B cell (primary cell): ENCODE measurements around the gene MYCBPAP. TPM values are rescaled to one million over a fixed set of nuclear protein-coding genes. Genes with fewer than 3 reads are reported as not detected.

Experiments used
- ATAC-seq: fragments of 200-7000 bp; cut with Tn5 transposase; one replicate; pipeline ENCODE4 v1.10.0; 2021; ENCODE audit warnings: low read depth, mild to moderate bottlenecking, moderate number of reproducible peaks, moderate library complexity
- CTCF ChIA-PET: fragments of 350-600 bp; sonication (Branson Sonifier 250); formaldehyde crosslinking; loops from one replicate; lab custom pipeline; 2021; ENCODE audit warnings: antibody characterized with exemption, inconsistent platforms; lab: Charles Lee
- POLR2A ChIA-PET: fragments of 350-600 bp; sonication (Branson Sonifier 250); formaldehyde crosslinking; loops from one replicate; lab custom pipeline; 2021; ENCODE audit warnings: antibody characterized with exemption; lab: Charles Lee
- DNase-seq: peaks from one replicate; pipeline ENCODE4 v3.0.0; 2013
- H2AFZ ChIP-seq: 2 replicates; pipeline ENCODE4 v1.6.1; 2012; ENCODE audit warnings: mild to moderate bottlenecking, low read depth, low read length; ENCODE audit not compliant: insufficient read depth, poor library complexity, severe bottlenecking
- H3K27ac ChIP-seq, 2 donors: 1 replicate in 1 of 2; 2 replicates in 1 of 2; pipeline ENCODE4 v1.5.1; 2012 to 2013; ENCODE audit warnings: low read length in 2 of 2, mild to moderate bottlenecking in 2 of 2, moderate library complexity in 1 of 2
- H3K27me3 ChIP-seq, 4 experiments: fragments of 200-600 bp in 1 of 4; sonication (generic) in 1 of 4; replicated peaks in 1 of 4; 1 replicate in 2 of 4; 2 replicates in 2 of 4; pipeline versions ENCODE4 v1.6.1 to v1.7.0; 2013 to 2016; ENCODE audit warnings: low read length in 3 of 4, mild to moderate bottlenecking in 2 of 4, mixed read lengths in 1 of 4, moderate library complexity in 1 of 4; ENCODE audit not compliant: insufficient read depth in 4 of 4, control insufficient read depth in 3 of 4; ENCODE audit errors: control extremely low read depth in 1 of 4
- H3K36me3 ChIP-seq, 2 experiments: replicated peaks in 1 of 2; 1 replicate in 1 of 2; 2 replicates in 1 of 2; pipeline versions ENCODE4 v1.6.1 to v1.7.1; 2013; ENCODE audit warnings: low read length in 1 of 2; ENCODE audit not compliant: insufficient read depth in 2 of 2, control insufficient read depth in 1 of 2; ENCODE audit errors: control extremely low read depth in 1 of 2, extremely low read depth in 1 of 2
- H3K4me1 ChIP-seq, 2 donors: fragments of 200-600 bp in 1 of 2; sonication (generic) in 1 of 2; 1 replicate in 1 of 2; 2 replicates in 1 of 2; pipeline versions ENCODE4 v1.5.1 to v1.6.1; 2013 to 2017; ENCODE audit warnings: low read length in 2 of 2; ENCODE audit not compliant: control insufficient read depth in 2 of 2, insufficient read depth in 2 of 2
- H3K4me2 ChIP-seq: replicated peaks from 2 replicates; pipeline ENCODE3; 2012; ENCODE audit warnings: mild to moderate bottlenecking, low read depth, low read length; ENCODE audit not compliant: poor library complexity, severe bottlenecking
- H3K4me3 ChIP-seq, 5 experiments: fragments of 200-600 bp in 1 of 5; sonication (generic) in 1 of 5; 1 replicate in 3 of 5; 2 replicates in 2 of 5; pipeline versions ENCODE4 v1.5.1 to v1.7.0; 2011 to 2016; ENCODE audit warnings: low read length in 4 of 5, mild to moderate bottlenecking in 4 of 5, low read depth in 2 of 5, control low read depth in 1 of 5, moderate library complexity in 1 of 5; ENCODE audit not compliant: insufficient read depth in 1 of 5; ENCODE audit errors: control extremely low read depth in 1 of 5, extremely low read depth in 1 of 5
- H3K79me2 ChIP-seq: fragments of 200-600 bp; sonication (generic); one replicate; pipeline ENCODE4 v1.6.0; 2016; ENCODE audit warnings: low read length; ENCODE audit not compliant: control insufficient read depth, insufficient read depth
- H3K9ac ChIP-seq: fragments of 200-600 bp; sonication (generic); 2 replicates; pipeline ENCODE4 v1.6.1; 2017; ENCODE audit warnings: mild to moderate bottlenecking, low read length, moderate library complexity
- H3K9me3 ChIP-seq, 3 donors: one replicate each; pipeline versions ENCODE4 v1.6.1 to v1.7.1; 2013; ENCODE audit warnings: low read length in 2 of 3; ENCODE audit not compliant: control insufficient read depth in 2 of 3, insufficient read depth in 1 of 3; ENCODE audit errors: control extremely low read depth in 1 of 3
- H4K20me1 ChIP-seq: 2 replicates; pipeline ENCODE4 v1.6.0; 2012; ENCODE audit warnings: mild to moderate bottlenecking, low read length; ENCODE audit not compliant: insufficient read depth, control insufficient read depth, poor library complexity, severe bottlenecking
- H3K27ac Mint-ChIP-seq: one replicate; pipeline ENCODE4 v1.8.0; 2021; ENCODE audit warnings: mixed read lengths
- H3K27me3 Mint-ChIP-seq: one replicate; pipeline ENCODE4 v1.8.0; 2021; ENCODE audit warnings: mixed read lengths
- H3K4me1 Mint-ChIP-seq: one replicate; pipeline ENCODE4 v1.8.0; 2021; ENCODE audit warnings: mixed read lengths
- H3K4me3 Mint-ChIP-seq: one replicate; pipeline ENCODE4 v1.8.0; 2021; ENCODE audit warnings: mixed read lengths
- H3K9me3 Mint-ChIP-seq: one replicate; pipeline ENCODE4 v1.8.0; 2022; ENCODE audit warnings: mixed read lengths; ENCODE audit not compliant: insufficient read depth
- CTCF ChIP-seq: fragments of 200-600 bp; IDR thresholded peaks from one replicate; pipeline ENCODE4 v1.8.0; 2022; ENCODE audit warnings: antibody characterized with exemption, mild to moderate bottlenecking
- EZH2 ChIP-seq: IDR thresholded peaks from 2 replicates; pipeline ENCODE4 v1.6.1; 2012; ENCODE audit warnings: borderline replicate concordance, low read depth, mild to moderate bottlenecking, moderate library complexity, low read length; ENCODE audit not compliant: insufficient read depth, poor library complexity, severe bottlenecking
- WGBS: methylation state at CpG from one replicate; pipeline ENCODE4 v1.1.5; 2013; ENCODE audit warnings: missing lambda C conversion rate; ENCODE audit not compliant: insufficient coverage; 5-methylcytosine and 5-hydroxymethylcytosine counted together
- intact Hi-C: fragments of 100-400 bp; cut with micrococcal nuclease; formaldehyde crosslinking; loops from one replicate; pipeline ENCODE4 v1.10.0; 2022
- polyA plus RNA-seq: library from polyadenylated mRNA; depleted of rRNA; stranded (reverse); fragments of >200 nt; gene quantifications from 2 replicates; pipeline ENCODE4 v1.2.3, GENCODE V29; 2012
- total RNA-seq, 2 donors: library from RNA; stranded (reverse); fragments of 120-200 nt in 1 of 2; gene quantifications; 1 replicate in 1 of 2; 2 replicates in 1 of 2; pipeline versions ENCODE4 v1.2.3 to v1.2.4, GENCODE V29; 2013 to 2022

Gene MYCBPAP
- total and polyA plus RNA-seq, 2 donors (not counting 1 experiment from before 2014, with no cell fraction given): 1.9 to 5.1 TPM

- Histone ChIP-seq H3K79me2 (no peaks in the 10 kb centered on the region), H3K4me3 (peak overlapping the region in 4 of 5 experiments; percentile 23 to 59 (median 38)), H3K9me3 (peaks cover 0 to 23% (median 0%) of the 10 kb centered on the region in 3 donors), H3K4me2 (peak overlapping the region; percentile 74), H3K36me3 (peaks cover 0 to 2% of the 10 kb centered on the region in 2 experiments), H3K27ac (no peak overlapping the region), H3K27me3 (peaks cover 0 to 29% (median 10%) of the 10 kb centered on the region in 4 experiments), H2AFZ (no peak overlapping the region), H3K4me1 (peaks cover 14 to 43% of the 10 kb centered on the region in 2 donors), H4K20me1 (no peaks in the 10 kb centered on the region), H3K9ac (peak overlapping the region; percentile 49)
- peak overlapping the region; percentile 41 for H3K4me3 Mint-ChIP-seq
- POLR2A ChIA-PET: no interaction called here
- DNase-seq: no peak
- H3K27ac Mint-ChIP-seq: no peak overlapping the region
- 4% methylated on average over 31 of the region's 37 CpGs for WGBS
- peaks cover 41% of the 10 kb centered on the region for H3K4me1 Mint-ChIP-seq
- no peaks in the 10 kb centered on the region for H3K9me3 Mint-ChIP-seq
- no peak for ATAC-seq
- H3K27me3 Mint-ChIP-seq: peaks cover 5% of the 10 kb centered on the region
- intact Hi-C loops: no loop called here
- TF ChIP-seq EZH2 (no peak), CTCF (no peak)
- CTCF ChIA-PET: interaction anchor here (3.2 kb wide), 1 partner anchor 72 kb away, joined by 13 read pairs; the partner anchor contains the start of gene LRRC59
Observed at GRCh38 chr17:50469208-50469605, 39.0 kb upstream of the MYCBPAP start.

GRCh38 chr17:50469671-50470305, 38.5 kb upstream of the MYCBPAP start:
- peak overlapping the region; percentile 41 for H3K4me3 Mint-ChIP-seq
- H3K9me3 Mint-ChIP-seq: no peaks in the 10 kb centered on the region
- H3K27me3 ChIP-seq: peaks cover 0 to 29% (median 10%) of the 10 kb centered on the region in 4 experiments
- 71% methylated on average over 11 of the region's 19 CpGs for WGBS
- CTCF ChIA-PET: interaction anchor here (3.2 kb wide), 1 partner anchor 72 kb away, joined by 13 read pairs; the partner anchor contains the start of gene LRRC59
- DNase-seq (no peak), ATAC-seq (no peak)
- no peak overlapping the region for H2AFZ ChIP-seq
- H4K20me1 ChIP-seq: no peaks in the 10 kb centered on the region
- H3K27ac Mint-ChIP-seq: no peak overlapping the region
- peaks cover 38% of the 10 kb centered on the region for H3K4me1 Mint-ChIP-seq
- H3K27ac ChIP-seq: no peak overlapping the region
- H3K79me2 ChIP-seq: no peaks in the 10 kb centered on the region
- peak overlapping the region; percentile 49 for H3K9ac ChIP-seq
- H3K4me1 ChIP-seq: peaks cover 14 to 42% of the 10 kb centered on the region in 2 donors
- H3K36me3 ChIP-seq: peaks cover 0 to 2% of the 10 kb centered on the region in 2 experiments
- POLR2A ChIA-PET: no interaction called here
- intact Hi-C loops: no loop called here
- H3K27me3 Mint-ChIP-seq: peaks cover 5% of the 10 kb centered on the region
- no peak overlapping the region for H3K4me3 ChIP-seq
- H3K9me3 ChIP-seq: peaks cover 0 to 23% (median 0%) of the 10 kb centered on the region in 3 donors
- H3K4me2 ChIP-seq: peak overlapping the region; percentile 74
- TF ChIP-seq EZH2 (no peak), CTCF (no peak)
